PC-9 (cell line): ENCODE results near the gene PICK1. TPM values are rescaled to one million over a fixed set of nuclear protein-coding genes. Genes with fewer than 3 reads are reported as not detected.

Experiments
- BruUV-seq: library from RNA; stranded (reverse); fragments of 400-500 nt; replicated peaks from 2 replicates; lab custom pipeline; 2021; lab: Mats Ljungman, UMichigan
- CTCF ChIA-PET: fragments of 300-600 bp; sonication (Branson Sonifier 250); formaldehyde crosslinking; loops from one replicate; lab custom pipeline; 2022; ENCODE audit warnings: antibody characterized with exemption; lab: Charles Lee
- POLR2A ChIA-PET: fragments of 300-600 bp; sonication (Branson Sonifier 250); formaldehyde crosslinking; loops from one replicate; lab custom pipeline; 2022; ENCODE audit warnings: antibody characterized with exemption; ENCODE audit not compliant: unreplicated experiment; lab: Charles Lee
- DNase-seq, 2 experiments: peaks; one replicate each; pipeline versions ENCODE4 v3.0.0 to v3.0.0-alpha.2; 2015 to 2022; ENCODE audit warnings: mixed read lengths in 1 of 2
- H2AFZ ChIP-seq: fragments of 200-600 bp; sonication (generic); 2 replicates; pipeline ENCODE4 v1.8.1; 2017; ENCODE audit warnings: antibody characterized with exemption
- H3F3A ChIP-seq: fragments of 200-600 bp; sonication (generic); 2 replicates; pipeline ENCODE4 v1.8.1; 2017; ENCODE audit warnings: antibody characterized with exemption, mild to moderate bottlenecking, low read depth; ENCODE audit not compliant: insufficient read depth
- H3K27ac ChIP-seq: fragments of 200-600 bp; sonication (generic); 2 replicates; pipeline ENCODE4 v1.6.1; 2016; ENCODE audit warnings: mixed run types
- H3K27me3 ChIP-seq: fragments of 200-600 bp; sonication (generic); 2 replicates; pipeline ENCODE4 v1.6.1; 2016; ENCODE audit warnings: low read depth, mixed run types; ENCODE audit not compliant: insufficient read depth
- H3K36me3 ChIP-seq: fragments of 200-600 bp; sonication (generic); 2 replicates; pipeline ENCODE4 v1.6.1; 2016; ENCODE audit warnings: low read depth, mixed run types
- H3K4me1 ChIP-seq: fragments of 200-600 bp; sonication (generic); replicated peaks from 2 replicates; pipeline ENCODE4 v1.6.1; 2016; ENCODE audit warnings: mixed run types; ENCODE audit not compliant: insufficient read depth
- H3K4me2 ChIP-seq: fragments of 200-600 bp; sonication (generic); 2 replicates; pipeline ENCODE4 v1.6.1; 2017; ENCODE audit warnings: mixed run types
- H3K4me3 ChIP-seq: fragments of 200-600 bp; sonication (generic); 2 replicates; pipeline ENCODE4 v1.6.1; 2016; ENCODE audit warnings: mixed run types
- H3K79me2 ChIP-seq: fragments of 200-600 bp; sonication (generic); 2 replicates; pipeline ENCODE4 v1.6.1; 2017; ENCODE audit warnings: low read depth, mixed run types
- H3K9me2 ChIP-seq: fragments of 200-600 bp; sonication (generic); 2 replicates; pipeline ENCODE4 v1.8.1; 2017; ENCODE audit warnings: mild to moderate bottlenecking; ENCODE audit not compliant: insufficient read depth
- H3K9me3 ChIP-seq: fragments of 200-600 bp; sonication (generic); 2 replicates; pipeline ENCODE4 v1.8.1; 2016; ENCODE audit warnings: low read depth; ENCODE audit not compliant: insufficient read depth
- H4K20me1 ChIP-seq: fragments of 200-600 bp; sonication (generic); 2 replicates; pipeline ENCODE4 v1.8.1; 2017; ENCODE audit not compliant: insufficient read depth
- CTCF ChIP-seq: fragments of 200-600 bp; sonication (generic); conservative IDR thresholded peaks from 2 replicates; pipeline ENCODE4 v1.6.1; 2017; ENCODE audit warnings: mixed run types, antibody characterized with exemption, mild to moderate bottlenecking, moderate library complexity
- EZH2 ChIP-seq: fragments of 200-600 bp; sonication (generic); IDR thresholded peaks from 2 replicates; pipeline ENCODE4 v1.8.0; 2017; ENCODE audit warnings: antibody characterized with exemption, low read depth
- intact Hi-C: fragments of 100-400 bp; cut with micrococcal nuclease; formaldehyde crosslinking; loops from one replicate; pipeline ENCODE4 v1.10.0; 2022; ENCODE audit not compliant: unreplicated experiment
- total RNA-seq: library from RNA; stranded (reverse); gene quantifications from 2 replicates; pipeline ENCODE4 v1.2.3, GENCODE V29; 2021

PICK1 gene
- total RNA-seq, 1 experiment from 2014 or later = 55.9 TPM

- Histone ChIP-seq H3K27ac (no peak overlapping the region), H3K9me3 (no peaks in the 10 kb centered on the region), H3K27me3 (no peaks in the 10 kb centered on the region), H3K4me3 (no peak overlapping the region), H3K9me2 (no peaks in the 10 kb centered on the region), H3K36me3 (no peaks in the 10 kb centered on the region), H3F3A (peaks cover 5% of the 10 kb centered on the region; the same call in 1 of the 2 replicates), H3K4me2 (no peak overlapping the region), H3K79me2 (no peaks in the 10 kb centered on the region), H4K20me1 (no peaks in the 10 kb centered on the region), H3K4me1 (no peaks in the 10 kb centered on the region), H2AFZ (no peak overlapping the region)
- BruUV-seq = no TSS peak
- no peak for DNase-seq
- intact Hi-C loops = loop anchor here (5.0 kb wide), 2 partner anchors 248 to 468 kb away; partner anchors contain the start of gene DMC1
- CTCF ChIA-PET = interaction anchor here (0.8 kb wide), 1 partner anchor 260 kb away, joined by 3 read pairs; the partner anchor contains the start of gene ANKRD54
- TF ChIP-seq CTCF (peak; percentile 45; the same call in 1 of the 2 replicates), EZH2 (no peak)
- POLR2A ChIA-PET = no interaction called here
Measured at GRCh38 chr22:38104084-38104483, 46.9 kb downstream of the PICK1 start.

DNA sequence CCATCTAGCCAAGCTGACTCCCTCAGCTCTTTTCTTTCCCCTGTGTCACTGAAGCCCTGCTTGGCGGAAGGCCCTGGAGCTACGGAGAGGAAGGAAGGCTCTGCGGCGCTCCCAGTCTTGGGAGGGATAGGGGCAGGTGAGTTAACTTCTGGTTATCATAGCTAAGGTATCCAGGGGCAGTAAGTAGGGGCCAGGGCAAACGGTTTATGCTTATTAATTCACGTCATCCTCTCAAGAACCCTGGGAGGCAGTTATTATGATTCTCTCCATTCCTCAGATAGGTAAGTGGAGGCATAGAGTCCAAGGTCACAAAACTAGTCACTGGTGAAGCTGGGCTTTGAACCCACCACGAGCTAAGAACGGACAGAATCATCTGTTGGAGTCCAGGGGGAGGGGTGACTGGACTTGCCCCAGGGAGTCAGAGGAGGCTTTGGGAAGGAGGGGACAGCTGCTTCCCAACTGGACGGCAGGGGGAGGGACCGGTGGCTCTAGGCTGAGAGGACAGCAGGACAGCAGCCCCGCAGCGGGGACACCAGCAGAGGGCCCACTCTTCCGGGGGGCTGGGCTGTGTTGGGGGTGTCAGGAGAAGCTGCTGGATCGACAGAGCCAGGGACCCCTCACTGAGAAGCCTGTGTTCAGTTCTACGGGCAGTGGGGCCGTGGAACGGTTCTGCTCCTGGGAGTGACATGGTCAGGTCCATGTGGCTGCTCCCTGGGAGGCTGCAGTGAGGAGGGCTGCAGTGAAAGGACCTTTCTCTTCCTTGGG lies 49.8 kb downstream of the PICK1 start:
- Histone ChIP-seq H2AFZ (no peak overlapping the region), H3K9me3 (no peaks in the 10 kb centered on the region), H3K27ac (no peak overlapping the region), H3K4me1 (peaks cover 14% of the 10 kb centered on the region), H3F3A (peaks cover 16% of the 10 kb centered on the region), H3K79me2 (no peaks in the 10 kb centered on the region), H3K36me3 (no peaks in the 10 kb centered on the region), H3K4me3 (no peak overlapping the region), H4K20me1 (no peaks in the 10 kb centered on the region), H3K27me3 (no peaks in the 10 kb centered on the region), H3K4me2 (no peak overlapping the region), H3K9me2 (no peaks in the 10 kb centered on the region)
- DNase-seq = no peak
- intact Hi-C loops = no loop called here
- no TSS peak for BruUV-seq
- ChIA-PET POLR2A (no interaction called here), CTCF (no interaction called here)
- TF ChIP-seq CTCF (no peak), EZH2 (no peak)

DNA sequence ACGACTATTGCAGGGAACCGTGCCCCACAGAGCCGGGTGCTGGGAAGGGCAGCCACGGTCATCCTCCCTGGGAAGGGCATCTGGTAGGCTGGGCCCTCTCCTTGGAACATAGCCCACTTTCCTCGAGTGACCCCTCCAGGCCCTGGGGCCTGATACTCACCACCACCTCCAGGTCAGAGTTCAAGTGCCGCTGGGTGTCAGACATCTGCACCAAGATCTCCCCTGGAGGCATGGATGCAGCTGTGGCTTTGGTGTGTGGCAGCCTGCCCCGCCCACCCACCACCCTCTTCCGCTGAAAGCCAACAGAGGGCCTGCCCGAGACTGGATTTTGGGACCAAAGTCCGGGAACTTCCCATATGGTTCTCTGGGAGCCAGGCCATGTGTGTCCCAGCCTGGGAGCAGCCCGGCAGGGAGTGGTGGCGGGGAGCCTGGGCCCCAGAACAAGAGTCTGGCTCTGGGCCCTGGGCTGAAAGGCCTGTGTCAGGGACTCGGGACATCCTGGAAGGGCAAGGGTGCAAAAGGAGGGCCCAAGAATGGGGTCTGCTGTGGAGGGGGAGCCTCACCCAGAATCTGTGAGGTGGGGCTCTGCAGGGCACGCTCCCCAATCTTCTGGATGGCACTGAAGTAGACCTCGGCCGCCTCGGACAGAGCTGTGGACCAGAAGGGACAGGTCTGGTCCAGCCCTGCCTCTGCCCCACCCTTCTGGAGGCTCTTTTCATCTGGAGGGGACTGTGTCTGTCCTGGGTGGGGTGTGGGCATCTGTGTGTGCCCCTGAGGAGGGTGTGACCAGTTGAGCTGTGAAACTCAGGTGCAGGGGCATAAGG lies 50.7 kb downstream of the PICK1 start:
- no peak overlapping the region for H3K4me2 ChIP-seq
- H3K4me1 ChIP-seq = peaks cover 14% of the 10 kb centered on the region
- no TSS peak for BruUV-seq
- no peaks in the 10 kb centered on the region for H3K27me3 ChIP-seq
- H3K9me3 ChIP-seq = no peaks in the 10 kb centered on the region
- H2AFZ ChIP-seq = no peak overlapping the region
- CTCF ChIA-PET = interaction anchor here (0.6 kb wide), 1 partner anchor 15 kb away, joined by 3 read pairs; no protein-coding TSS in a partner anchor
- intact Hi-C loops = no loop called here
- H3F3A ChIP-seq = peaks cover 13% of the 10 kb centered on the region
- no peaks in the 10 kb centered on the region for H3K36me3 ChIP-seq
- no peaks in the 10 kb centered on the region for H3K79me2 ChIP-seq
- DNase-seq = no peak
- no peak overlapping the region for H3K4me3 ChIP-seq
- TF ChIP-seq CTCF (no peak), EZH2 (no peak)
- H4K20me1 ChIP-seq = no peaks in the 10 kb centered on the region
- no peaks in the 10 kb centered on the region for H3K9me2 ChIP-seq
- POLR2A ChIA-PET = no interaction called here
- H3K27ac ChIP-seq = no peak overlapping the region
